DND-41 (cell line): ENCODE measurements around the gene RAI14.

Experiments used
- CTCF ChIP-seq: IDR thresholded peaks from 2 replicates; pipeline ENCODE4 v1.5.1; 2012; ENCODE audit warnings: borderline replicate concordance, low read length, moderate library complexity, mild to moderate bottlenecking; ENCODE audit not compliant: poor library complexity, severe bottlenecking; ENCODE audit errors: extremely low read depth
- EZH2 ChIP-seq: IDR thresholded peaks from 3 replicates; pipeline ENCODE4 v1.6.1; 2012; ENCODE audit warnings: borderline replicate concordance, low read depth, mild to moderate bottlenecking, moderate library complexity, low read length, inconsistent platforms; ENCODE audit not compliant: severe bottlenecking

- no peak for TF ChIP-seq CTCF
- TF ChIP-seq EZH2 = no peak
Measured at GRCh38 chr5:34694685-34695084, 38.6 kb downstream of the RAI14 start.
